GM12878 (cell line): Measurements from ENCODE around the gene AKR1C1.

Experiments used
- E2F4 ChIP-seq: IDR thresholded peaks from 2 replicates; pipeline ENCODE4 v1.6.1; 2012; ENCODE audit warnings: low read depth, low read length, improper control_type of control experiment
- TF ChIP-seq, protein P1 (sequence below), 3 experiments: IDR thresholded peaks in 2 of 3; conservative IDR thresholded peaks in 1 of 3; 2 replicates each; pipeline ENCODE4 v1.5.1; 2011; ENCODE audit warnings: low read depth in 3 of 3, low read length in 3 of 3, mild to moderate bottlenecking in 3 of 3, control low read depth in 2 of 3, moderate library complexity in 2 of 3, inconsistent platforms in 1 of 3, mixed read lengths in 1 of 3; ENCODE audit not compliant: control insufficient read depth in 2 of 3, insufficient read depth in 1 of 3; ENCODE audit errors: extremely low read depth in 1 of 3

GRCh38 chr10:4998671-4999070 lies 35.5 kb downstream of the AKR1C1 start:
- TF ChIP-seq, protein P1, sequence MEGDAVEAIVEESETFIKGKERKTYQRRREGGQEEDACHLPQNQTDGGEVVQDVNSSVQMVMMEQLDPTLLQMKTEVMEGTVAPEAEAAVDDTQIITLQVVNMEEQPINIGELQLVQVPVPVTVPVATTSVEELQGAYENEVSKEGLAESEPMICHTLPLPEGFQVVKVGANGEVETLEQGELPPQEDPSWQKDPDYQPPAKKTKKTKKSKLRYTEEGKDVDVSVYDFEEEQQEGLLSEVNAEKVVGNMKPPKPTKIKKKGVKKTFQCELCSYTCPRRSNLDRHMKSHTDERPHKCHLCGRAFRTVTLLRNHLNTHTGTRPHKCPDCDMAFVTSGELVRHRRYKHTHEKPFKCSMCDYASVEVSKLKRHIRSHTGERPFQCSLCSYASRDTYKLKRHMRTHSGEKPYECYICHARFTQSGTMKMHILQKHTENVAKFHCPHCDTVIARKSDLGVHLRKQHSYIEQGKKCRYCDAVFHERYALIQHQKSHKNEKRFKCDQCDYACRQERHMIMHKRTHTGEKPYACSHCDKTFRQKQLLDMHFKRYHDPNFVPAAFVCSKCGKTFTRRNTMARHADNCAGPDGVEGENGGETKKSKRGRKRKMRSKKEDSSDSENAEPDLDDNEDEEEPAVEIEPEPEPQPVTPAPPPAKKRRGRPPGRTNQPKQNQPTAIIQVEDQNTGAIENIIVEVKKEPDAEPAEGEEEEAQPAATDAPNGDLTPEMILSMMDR (IDR thresholded peaks at IDR 0.05 in 2 of 3, conservative IDR thresholded peaks at IDR 0.05 in 1 of 3; ENCODE audit: control insufficient read depth in 2 of 3, extremely low read depth in 1 of 3, insufficient read depth in 1 of 3, low read depth in 3 of 3, low read length in 3 of 3): no peak
- TF ChIP-seq E2F4: no peak
